NCI-H748 (cell line): Measurements from ENCODE around the gene AQR.

Experiments
- DNase-seq: peaks from one replicate; lab custom pipeline; 2025; ENCODE audit not compliant: unreplicated experiment; lab: John Stamatoyannopoulos, UW

The AQR gene

DNA sequence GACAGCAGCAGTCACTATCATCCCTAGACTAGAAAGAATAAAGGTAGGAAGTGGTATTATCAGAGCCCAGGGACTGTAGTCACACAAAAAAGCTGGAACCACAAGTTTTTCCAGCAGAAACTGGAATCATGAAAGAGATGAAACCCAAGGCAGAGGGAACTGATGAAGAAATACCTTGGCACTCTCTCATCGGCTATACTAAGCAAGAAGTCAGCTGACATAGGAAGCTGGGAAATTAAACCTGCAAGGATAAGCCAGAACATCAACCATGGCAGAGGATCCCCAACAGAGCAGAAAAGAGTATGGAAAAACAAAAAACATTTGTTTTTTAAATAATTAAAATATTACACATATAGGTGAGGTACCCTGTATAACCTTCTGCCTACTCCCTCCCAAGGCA, 86.5 kb downstream of the AQR start:
- no peak for DNase-seq

DNA sequence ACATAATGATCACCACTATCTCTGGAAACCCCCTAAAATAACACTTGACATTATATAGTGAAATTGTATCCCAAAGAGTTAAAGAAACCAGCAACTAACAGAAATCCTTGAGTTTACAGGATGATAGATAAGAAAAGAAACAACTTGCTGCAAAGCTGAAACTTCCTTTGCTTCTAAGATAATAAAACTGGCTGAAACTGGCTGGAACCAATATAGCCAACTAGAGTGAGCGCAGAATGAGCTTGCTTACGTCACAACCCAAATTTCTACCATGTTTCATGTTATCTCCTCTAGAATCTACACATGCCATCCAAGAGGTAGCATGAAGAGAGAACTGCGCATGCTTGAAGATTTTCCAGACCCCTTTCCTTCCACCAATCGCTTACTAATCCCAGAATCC, 90.4 kb downstream of the AQR start:
- DNase-seq, result no peak

DNA sequence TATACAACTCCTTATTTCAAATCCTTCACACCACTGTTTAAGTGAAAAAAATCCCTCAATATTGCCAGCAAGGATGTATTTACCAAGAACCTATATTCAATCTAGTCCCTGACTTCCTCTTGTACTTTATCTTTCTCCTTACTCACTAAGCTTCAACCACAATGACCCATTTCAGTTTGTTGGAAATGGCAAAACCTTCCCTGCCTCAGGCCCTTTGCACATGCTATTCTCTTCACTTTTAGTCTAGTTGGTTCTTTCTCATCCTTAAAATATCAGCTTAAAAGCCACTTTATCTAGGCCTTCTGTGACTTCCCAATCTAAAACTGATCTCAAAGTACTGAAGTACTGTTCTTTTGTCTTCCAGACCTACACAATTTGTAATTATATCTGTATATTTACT, 92.9 kb downstream of the AQR start:
- DNase-seq, result no peak

DNA sequence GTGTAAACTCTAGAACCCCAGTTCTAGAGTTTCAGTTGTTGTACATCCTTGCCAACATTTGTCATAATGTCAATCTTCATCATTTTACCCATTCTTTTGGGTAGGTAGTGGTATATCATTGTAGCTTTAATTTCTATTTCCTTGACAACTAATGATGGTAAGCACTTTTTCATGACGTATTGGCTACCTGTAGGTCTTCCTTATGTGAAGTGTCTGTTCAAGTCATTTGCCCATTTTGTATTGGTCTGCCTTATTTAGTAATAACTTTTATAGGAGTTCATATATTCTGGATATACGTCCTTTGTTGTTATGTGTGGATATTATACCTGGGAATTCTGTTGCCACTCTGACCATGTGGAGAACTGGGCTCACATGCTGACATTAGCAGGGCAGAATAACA, 100.4 kb downstream of the AQR start:
- DNase-seq, result no peak

DNA sequence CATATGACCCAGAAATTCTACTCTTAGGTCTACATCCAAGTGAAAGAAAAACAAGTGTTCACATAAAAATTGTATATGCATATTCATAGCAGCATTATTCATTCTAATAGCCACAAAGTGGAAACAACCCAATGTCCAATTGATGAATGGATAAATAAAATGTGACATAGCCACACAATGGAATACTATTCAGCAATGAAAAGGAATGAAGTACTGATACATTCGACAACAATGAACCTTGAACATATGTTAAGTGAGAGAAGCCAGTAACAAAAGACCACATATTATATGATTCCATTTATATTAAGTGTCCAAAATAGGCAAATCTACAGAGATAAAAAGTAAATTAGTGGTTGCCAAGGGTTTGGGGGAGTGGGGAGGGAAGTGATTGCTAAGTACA, 104.0 kb downstream of the AQR start:
- DNase-seq, result no peak

DNA sequence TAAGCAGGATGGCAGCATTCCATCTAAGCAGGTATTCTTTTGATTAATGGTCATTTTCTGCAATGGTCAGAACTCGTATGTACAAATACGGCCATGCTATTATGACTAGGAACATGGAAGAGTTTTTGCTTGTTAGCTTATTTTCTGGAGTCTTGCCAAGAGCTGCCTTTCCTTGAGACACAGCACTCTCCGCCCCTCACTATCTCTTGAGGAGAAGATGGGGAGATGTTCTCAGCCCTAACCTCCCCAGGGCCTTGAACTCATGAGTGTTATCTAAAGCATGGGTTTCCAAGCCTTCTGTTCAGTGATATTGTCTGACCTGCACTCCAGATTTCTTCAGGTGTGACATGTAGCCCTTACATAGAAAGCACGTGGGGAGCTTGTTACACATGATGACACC, 108.3 kb downstream of the AQR start:
- DNase-seq, result no peak

DNA sequence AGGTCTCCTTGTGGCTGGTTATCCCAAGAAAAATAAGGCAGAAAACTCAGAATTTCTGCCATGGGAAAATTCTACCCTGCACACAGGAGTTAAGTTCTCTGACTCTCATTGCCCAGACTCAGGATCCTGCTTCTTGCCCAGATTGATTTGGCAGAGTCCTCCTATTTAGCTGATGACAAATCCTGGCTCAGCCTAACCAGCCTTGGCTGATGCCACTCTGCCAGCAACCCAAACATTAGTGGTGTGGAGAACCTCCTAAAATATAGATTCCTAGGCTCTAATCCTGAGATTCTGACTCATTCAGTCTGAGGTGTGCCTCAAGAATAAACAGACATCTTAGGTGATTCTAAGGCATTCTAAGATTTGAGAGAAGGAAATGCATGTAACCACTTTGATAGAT, 113.6 kb downstream of the AQR start:
- DNase-seq, result no peak

DNA sequence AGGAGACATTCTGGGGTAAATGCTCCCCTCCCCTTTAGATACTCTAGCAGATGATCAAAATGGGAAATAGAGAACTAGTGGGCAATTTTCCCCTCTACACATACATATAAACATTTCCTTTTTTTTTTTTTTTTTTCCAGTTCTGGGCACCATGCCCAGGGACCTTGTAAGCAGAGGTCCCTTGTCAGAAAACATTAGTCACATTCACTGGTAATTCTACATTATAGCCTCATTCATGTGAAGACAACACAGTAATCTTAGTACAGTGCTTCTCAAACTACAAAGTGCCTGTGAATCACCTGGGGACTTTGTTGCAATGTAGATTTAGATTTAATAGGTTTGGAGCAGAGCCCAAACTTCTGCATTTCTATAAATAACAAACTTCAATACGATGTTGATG, 114.1 kb downstream of the AQR start:
- DNase-seq, result no peak

DNA sequence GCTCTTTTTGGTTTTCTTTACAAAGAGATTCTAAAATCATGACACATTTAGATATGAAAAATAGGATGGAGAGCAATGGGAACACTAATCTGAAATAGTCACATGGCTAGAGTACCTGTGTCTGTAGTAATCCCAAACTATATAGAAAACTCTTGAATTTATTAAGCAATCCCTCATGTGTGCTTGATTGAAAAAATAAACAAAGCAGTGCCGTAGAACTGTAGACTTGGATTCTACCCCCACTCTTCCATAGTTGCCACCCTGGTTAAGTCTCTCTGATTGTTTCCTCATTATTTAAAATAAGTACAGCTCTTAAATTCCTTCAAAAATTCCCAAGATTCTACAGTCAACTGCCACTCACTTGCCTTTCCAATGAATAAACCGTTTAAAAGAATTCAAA, 115.3 kb downstream of the AQR start:
- no peak for DNase-seq

DNA sequence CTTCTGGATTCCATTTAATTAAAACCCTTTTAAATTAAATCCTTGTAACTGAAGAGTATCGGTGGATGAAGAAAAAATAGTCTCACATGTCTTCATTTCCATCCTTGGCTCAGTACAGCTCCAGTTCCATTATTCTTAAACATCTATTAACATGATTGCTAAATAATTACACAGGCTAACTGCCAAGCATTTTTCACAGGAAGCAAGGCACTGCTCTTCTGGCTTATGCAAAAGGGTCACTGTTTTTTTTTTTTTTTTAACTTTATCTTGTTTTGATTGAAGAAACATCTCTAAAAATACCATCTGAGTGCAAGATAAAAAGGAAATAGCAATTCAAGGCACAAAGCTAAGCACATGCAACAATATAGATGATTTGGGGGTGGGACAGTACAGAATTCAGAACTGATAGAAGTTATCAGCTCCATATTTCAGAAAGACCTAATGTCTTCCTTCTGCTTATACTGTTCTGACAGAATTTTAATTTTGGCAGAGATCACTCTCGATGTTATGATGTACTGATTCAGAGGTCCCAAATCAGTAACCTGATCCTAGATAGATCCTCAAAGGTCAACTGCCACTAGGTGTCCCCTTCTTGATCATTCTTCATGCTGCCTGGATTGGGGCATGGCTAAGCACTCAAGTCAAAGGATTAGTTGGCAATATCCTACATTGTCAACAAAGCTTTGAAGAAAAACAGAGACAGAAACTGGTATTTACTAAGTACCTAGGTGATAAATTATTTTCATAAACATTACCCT, 116.4 kb downstream of the AQR start:
- no peak for DNase-seq

DNA sequence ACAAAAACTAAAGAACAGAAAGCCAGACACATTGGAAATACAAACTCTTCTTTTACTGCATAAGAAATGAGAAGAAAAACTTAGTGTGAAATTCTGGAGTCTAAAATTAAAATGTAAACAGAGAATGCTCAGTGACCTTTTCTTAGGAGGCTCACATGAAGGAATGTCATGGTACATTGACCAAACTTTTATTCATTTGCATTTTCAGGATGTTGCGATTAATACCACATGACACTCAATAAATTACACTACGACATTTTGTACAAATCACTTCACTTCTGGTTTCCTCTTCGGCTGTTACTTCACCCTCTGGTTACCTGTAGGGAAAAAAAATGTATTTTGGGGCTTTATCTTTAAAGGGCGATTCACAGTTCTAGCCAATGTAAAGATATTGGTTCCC, 117.8 kb downstream of the AQR start:
- no peak for DNase-seq

DNA sequence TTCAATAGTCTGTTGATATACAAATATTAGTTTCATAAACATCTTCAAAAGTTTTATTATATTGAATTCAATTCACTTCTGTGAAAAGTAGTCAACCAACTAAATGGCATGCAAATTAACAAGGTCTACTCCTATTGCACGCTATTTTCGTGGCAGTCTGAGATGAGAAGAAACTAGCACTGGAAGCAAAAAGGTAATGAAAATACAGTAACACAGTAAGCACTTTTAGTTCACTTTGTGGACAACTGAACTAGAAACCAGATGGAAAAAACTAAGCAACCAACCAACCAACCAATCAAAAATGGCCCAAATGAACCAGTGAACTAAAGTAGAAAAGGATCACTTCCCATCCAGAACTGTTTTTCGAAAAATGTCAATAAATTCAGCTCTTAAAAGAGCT, 118.5 kb downstream of the AQR start:
- no peak for DNase-seq

DNA sequence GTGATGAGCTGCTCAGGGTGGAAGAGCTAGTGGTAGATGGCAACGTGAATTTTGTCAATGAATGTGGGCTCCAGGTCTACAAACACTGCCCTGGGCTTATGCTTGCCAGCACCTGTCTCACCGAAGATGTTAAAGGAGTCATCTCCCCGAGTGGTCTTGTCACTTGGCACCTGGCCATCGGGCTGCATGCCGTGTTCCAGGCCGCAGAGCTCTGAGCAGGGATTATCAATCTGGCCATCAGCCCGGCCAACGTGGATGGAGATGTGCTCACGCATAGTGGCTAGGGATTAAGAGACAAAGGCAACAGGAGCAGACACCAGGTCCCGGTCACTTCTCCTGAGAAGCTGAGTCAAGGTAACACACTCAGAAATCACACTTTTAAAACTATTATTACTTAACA, 119.4 kb downstream of the AQR start:
- no peak for DNase-seq

DNA sequence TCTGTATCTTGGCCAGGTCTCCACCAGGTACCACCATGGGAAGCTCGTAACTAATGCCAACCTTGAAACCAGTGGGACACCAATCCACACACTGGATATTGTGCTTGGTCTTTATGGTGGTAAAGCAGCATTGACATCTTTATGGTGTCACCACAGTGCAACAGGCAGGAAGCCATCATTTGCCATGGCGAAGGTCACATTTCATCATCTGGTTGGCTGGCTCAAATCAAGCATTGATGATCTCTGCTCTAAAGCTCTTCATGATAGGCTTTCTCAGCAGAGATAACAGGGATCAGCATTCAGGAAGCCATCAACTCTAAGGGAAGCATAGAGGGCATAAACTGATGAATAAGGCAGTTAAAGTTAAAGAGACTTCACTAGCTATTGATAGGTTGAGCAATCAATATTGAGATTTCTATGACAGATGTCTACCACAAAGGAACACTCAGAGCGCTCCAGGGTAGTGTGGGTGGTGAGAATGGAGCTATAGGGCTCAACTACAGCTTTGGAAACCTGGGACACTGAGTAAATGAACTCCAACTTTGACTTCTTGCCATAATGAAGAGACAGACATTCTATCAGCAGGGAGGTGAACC, 120.1 kb downstream of the AQR start:
- DNase-seq, result no peak

DNA sequence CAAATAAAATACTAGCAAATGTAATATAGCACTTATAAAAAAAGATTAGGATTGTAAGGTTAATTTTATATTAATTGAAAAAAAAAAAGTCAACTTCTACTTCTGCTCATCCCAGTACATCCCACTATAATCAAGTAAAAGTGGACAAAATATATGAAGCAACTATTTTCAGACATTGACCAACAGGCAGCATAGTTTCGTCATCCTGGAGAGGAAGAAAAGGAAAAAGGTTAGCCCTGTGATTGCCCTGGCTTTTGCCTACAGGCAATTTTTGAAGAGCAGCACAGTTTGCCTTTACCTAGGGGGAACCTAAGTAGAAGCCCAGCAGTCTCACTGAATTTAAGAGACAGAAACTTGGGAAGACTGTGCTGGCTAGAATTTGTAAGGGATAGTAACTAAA, 121.9 kb downstream of the AQR start:
- DNase-seq, result no peak

DNA sequence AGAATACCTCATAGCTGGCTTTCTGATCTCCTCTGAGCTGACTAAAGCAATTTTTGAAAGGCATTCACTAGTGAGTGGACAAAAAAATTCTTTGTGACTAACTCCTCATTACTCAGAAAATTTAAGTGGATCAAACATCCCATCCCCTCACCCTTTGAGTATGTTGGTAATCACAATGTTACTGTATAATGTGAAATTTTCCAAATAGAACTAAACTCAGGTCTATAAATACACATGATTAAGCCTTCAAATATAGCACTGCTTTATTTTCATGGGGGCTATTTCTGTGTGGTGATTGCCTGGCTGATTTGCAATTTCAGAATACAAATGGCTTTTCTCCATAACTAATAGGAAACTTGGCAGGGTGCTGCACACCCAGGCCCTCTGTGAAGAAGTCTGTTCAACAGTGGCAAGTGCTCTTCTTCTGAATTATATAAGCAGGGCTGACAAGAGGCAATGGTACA, 128.2 kb downstream of the AQR start:
- DNase-seq, result no peak

DNA sequence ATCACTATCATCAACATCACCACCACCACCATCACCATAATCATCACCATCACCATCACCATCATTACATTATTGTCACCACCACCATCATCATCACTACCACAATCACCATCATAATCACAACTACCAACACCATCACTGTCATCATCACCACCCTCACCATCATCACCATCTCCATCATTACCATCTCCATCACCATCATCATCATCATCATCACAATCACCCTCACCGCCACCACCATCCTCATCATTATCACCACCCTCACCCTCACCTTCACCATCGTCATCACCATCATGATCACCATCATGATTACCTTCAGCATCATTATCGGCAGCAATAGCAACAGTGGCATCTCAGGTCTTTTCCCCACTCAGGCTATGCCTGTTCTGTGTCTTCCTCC, 131.3 kb downstream of the AQR start:
- no peak for DNase-seq

DNA sequence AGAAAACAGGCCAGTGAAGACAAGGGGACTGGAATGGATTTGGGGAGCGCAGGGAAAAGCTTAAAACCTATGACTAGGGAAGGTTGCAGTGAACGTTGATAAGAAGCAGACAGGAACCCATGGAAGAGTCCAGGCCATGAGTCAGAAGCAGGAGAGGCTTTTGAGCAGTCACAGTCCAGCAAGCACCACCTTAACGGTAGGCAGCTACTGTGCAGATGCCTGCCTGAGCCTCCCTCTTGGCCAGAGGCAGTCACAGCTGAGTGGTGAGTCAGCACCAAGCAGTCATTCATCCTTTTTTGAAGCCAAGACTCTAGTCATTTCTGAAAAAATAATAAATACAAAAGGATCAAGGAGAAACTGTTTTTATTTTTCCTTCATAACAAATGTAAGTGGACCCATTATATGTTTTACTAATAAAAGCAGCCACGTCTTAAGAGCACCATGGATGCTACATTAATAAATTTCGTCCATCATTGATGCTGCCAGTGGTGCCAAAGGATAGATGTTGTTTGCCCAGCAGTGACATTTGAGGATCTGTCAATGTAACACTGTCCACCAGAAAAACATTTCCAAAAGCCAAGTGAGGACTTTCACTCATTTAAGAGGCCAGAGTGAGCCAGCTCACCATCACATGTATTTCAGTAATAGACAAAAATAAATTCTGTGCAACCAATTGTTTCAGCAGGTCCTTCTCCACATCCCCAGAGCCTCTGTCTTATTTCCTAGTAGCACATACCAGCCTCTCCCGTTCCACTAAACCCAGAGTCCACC, 132.1 kb downstream of the AQR start:
- DNase-seq, result no peak

DNA sequence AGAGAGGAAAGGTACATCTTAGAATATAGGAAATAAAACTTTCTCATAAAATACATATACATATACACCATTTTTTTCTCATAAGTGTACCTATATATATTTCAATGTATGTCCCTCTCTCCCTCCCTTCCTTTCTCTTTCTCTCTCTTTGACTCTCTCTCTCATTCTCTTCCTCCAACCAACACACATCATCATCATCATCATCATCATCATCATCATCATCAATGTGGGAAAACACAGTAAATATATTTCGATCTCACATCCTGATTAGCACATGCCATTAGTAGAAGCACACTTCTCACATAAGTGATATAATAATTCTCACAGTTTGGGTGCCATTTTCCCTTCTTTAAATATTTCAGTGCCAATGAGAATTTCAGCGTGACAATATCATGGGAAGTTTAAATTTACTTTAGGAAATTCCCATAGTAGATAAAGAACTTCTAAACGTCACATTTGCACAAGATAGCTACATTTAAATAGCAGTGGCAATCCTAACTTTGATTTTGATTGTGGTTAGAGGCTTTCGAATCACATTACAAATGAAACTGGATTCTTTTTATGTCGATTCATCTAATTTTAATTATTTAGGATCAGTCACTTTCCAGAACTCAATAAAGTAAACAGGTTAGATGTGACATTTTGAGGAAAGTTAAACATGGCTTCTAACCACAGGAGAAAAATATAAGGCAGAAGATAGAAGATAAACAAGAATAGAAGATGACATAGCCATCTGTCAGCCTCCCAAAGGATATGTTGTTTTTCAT, 141.2 kb downstream of the AQR start:
- no peak for DNase-seq

DNA sequence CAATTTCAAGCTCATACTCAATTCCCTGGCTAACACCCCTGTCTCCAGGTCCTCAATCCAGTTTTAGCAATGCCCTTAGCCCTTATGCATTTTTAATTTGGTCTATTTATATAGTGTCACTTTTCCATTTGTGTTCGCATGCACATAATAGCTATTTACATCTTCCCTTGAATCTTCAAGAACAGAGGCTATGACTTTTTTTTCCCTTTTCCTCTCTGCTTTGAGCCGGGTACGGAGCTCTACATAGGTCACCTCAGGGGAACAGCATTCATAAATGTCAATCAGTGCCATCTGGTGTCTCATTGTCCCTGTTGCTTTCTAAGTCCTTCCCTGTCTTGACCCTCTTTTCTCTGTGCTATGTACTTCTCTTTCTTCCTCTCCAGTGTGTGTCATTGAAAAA, 147.7 kb downstream of the AQR start:
- DNase-seq, result no peak

DNA sequence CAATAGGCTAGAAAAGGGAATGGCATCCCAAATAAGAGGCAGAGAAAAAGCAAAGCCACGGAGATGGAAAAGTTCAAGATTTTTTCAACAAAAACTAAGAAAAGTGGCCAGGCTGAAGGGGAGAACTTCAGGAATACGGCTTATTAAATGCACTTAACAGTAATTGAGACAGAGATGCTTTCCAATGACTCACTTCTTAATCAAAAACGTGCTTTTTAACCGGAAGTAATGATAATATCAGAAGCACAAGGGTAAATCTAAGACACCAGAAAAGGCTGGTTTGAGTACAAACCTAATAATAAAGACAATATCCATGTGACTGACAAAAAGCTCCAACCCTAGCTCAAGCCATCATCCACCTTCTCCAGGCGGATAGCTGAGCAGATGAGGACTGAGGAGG, 149.4 kb downstream of the AQR start:
- DNase-seq, result no peak

DNA sequence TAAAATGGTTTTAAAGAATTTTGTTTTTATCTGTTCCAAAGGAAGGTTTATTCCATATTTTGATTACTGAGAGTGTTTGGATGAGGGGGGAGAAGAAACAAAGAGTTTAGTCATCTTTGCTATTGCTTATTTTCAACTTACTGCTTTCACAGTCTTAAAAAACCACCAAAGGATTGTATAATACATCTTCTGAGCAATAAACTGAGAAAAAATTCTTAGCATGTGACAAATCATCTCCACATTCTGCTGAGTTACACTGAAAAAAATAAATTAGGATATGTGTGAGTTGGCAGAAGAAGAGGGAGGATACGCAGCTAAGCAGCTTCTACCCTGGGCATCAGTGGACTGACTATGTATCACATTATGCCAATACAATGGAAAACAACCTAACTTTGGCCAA, 151.0 kb downstream of the AQR start:
- no peak for DNase-seq
